Left lung (tissue), 10 donors: Measurements from ENCODE around the gene SLC39A9. TPM values are rescaled to one million over a fixed set of nuclear protein-coding genes. Genes with fewer than 3 reads are reported as not detected.
A peak's percentile ranks its signal among the peaks of the same experiment; 100 is the strongest.

ENCODE experiments used
- ATAC-seq: fragments of 200-7000 bp; cut with Tn5 transposase; one replicate; pipeline ENCODE4 v1.9.1; 2020; ENCODE audit warnings: moderate library complexity
- DNase-seq, 4 donors: peaks; one replicate each; pipeline ENCODE4 v3.0.0-alpha.2; 2013 to 2020
- H3K27ac ChIP-seq, 2 donors: fragments of 200-600 bp; sonication (generic) in 1 of 2; one replicate each; pipeline versions ENCODE4 v1.5.0 to v1.8.0; 2020 to 2021
- H3K27me3 ChIP-seq, 2 donors: fragments of 200-600 bp; sonication (generic) in 1 of 2; one replicate each; pipeline versions ENCODE4 v1.5.0 to v1.8.0; 2020 to 2021
- H3K36me3 ChIP-seq, 2 donors: fragments of 200-600 bp; sonication (generic) in 1 of 2; one replicate each; pipeline versions ENCODE4 v1.5.0 to v1.8.0; 2020 to 2021
- H3K4me1 ChIP-seq, 2 donors: fragments of 200-600 bp; one replicate each; pipeline ENCODE4 v1.8.0; 2021
- H3K4me3 ChIP-seq, 2 donors: fragments of 200-600 bp; sonication (generic) in 1 of 2; one replicate each; pipeline versions ENCODE4 v1.5.0 to v1.8.0; 2020 to 2021; ENCODE audit warnings: mild to moderate bottlenecking in 1 of 2
- H3K9me3 ChIP-seq, 2 donors: fragments of 200-600 bp; sonication (generic) in 1 of 2; one replicate each; pipeline versions ENCODE4 v1.5.0 to v1.8.0; 2020 to 2021
- intact Hi-C, 2 donors: fragments of 100-400 bp; cut with DNase I; formaldehyde crosslinking; loops; one replicate each; pipeline versions ENCODE4 v1.11.2 to v1.14.2; 2022
- polyA plus RNA-seq, 6 donors: library from polyadenylated mRNA; unstranded; fragments of 120-200 nt; gene quantifications; one replicate each; pipeline ENCODE4 v1.2.1, GENCODE V29; 2013; ENCODE audit not compliant: insufficient read length in 6 of 6
- total RNA-seq, 2 donors: library from RNA; stranded (reverse); fragmentation: NEBNext Ultra II Directional; extraction: Animal tissue kit (Norgen Biotek cat#: 25700); gene quantifications; one replicate each; pipeline ENCODE4 v1.2.1, GENCODE V29; 2021
- TF ChIP-seq, protein P1 (sequence below), 2 donors: fragments of 200-600 bp; sonication (generic) in 1 of 2; IDR thresholded peaks; one replicate each; pipeline versions ENCODE4 v1.5.0 to v1.8.0; 2021; ENCODE audit warnings: antibody characterized with exemption in 2 of 2
- donor health status: DM: no; HTN: yes; CAD: no.
- donor health status: DM: no; HTN: no; CAD: no.

SLC39A9 gene
- total and polyA plus RNA-seq, 8 donors = 61.6 to 75.8 (median 68.3) TPM

DNA sequence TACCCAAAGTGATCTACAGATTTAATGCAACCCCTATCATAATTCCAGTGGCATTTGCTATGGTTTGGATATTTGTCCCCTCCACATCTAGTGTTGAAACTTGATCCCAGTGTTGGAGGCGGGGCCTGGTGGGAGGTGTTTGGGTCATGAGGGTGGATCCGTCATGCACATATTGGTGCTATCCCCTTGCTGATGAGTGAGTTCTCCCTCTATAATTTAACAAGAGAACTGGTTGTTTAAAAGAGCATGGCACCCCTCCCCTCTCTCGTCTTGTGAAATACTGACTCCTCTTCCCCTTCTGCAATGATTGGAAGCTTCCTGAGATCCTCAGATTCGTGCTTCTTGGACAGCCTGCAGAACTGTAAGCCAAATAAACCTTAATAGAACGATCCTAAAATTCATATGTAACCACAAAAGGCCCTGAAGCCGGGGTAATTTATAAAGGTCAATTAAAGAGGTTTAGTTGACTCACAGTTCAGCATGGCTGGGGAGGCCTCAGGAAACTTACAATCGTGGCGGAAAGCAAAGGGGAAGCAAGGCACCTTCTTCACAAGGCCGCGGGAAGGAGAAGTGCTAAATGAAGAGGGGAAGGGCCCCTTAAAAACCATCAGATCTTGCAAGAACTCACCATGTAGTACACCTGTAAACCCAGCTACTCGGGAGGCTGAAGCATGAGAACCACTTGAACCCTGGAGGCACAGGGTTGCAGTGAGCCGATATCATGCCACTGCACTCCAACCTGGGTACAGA lies 41.2 kb downstream of the SLC39A9 start:
- intact Hi-C loops = no loop called here
- Histone ChIP-seq H3K4me3 (no peak overlapping the region), H3K9me3 (no peaks in the 10 kb centered on the region), H3K36me3 (peaks cover 0 to 18% of the 10 kb centered on the region in 2 donors), H3K4me1 (peaks cover 0 to 6% of the 10 kb centered on the region in 2 donors), H3K27ac (peak overlapping the region in 1 of 2 donors; percentile 71), H3K27me3 (no peaks in the 10 kb centered on the region)
- TF ChIP-seq, protein P1, sequence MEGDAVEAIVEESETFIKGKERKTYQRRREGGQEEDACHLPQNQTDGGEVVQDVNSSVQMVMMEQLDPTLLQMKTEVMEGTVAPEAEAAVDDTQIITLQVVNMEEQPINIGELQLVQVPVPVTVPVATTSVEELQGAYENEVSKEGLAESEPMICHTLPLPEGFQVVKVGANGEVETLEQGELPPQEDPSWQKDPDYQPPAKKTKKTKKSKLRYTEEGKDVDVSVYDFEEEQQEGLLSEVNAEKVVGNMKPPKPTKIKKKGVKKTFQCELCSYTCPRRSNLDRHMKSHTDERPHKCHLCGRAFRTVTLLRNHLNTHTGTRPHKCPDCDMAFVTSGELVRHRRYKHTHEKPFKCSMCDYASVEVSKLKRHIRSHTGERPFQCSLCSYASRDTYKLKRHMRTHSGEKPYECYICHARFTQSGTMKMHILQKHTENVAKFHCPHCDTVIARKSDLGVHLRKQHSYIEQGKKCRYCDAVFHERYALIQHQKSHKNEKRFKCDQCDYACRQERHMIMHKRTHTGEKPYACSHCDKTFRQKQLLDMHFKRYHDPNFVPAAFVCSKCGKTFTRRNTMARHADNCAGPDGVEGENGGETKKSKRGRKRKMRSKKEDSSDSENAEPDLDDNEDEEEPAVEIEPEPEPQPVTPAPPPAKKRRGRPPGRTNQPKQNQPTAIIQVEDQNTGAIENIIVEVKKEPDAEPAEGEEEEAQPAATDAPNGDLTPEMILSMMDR (IDR thresholded peaks at IDR 0.05) = no peak
- ATAC-seq (no peak), DNase-seq (no peak)

DNA sequence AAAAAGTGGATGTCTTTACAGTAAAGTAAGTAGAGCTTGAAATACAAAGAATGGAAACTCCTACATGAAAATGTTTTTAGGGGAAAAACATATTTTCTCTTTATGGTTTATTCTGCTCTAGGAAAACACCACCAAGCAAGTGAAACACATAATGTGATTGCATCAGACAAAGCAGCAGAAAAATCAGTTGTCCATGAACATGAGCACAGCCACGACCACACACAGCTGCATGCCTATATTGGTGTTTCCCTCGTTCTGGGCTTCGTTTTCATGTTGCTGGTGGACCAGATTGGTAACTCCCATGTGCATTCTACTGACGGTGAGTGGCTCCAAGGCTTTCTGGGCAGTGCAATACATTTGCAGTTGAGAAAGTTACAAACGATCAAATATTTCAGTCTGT lies 43.5 kb downstream of the SLC39A9 start:
- Histone ChIP-seq H3K27me3 (no peaks in the 10 kb centered on the region), H3K4me3 (no peak overlapping the region), H3K36me3 (peaks cover 0 to 19% of the 10 kb centered on the region in 2 donors), H3K4me1 (peaks cover 0 to 6% of the 10 kb centered on the region in 2 donors), H3K9me3 (no peaks in the 10 kb centered on the region), H3K27ac (no peak overlapping the region)
- TF ChIP-seq, protein P1 (IDR thresholded peaks at IDR 0.05) = no peak
- DNase-seq = no peak
- intact Hi-C loops = no loop called here
- ATAC-seq = no peak

DNA sequence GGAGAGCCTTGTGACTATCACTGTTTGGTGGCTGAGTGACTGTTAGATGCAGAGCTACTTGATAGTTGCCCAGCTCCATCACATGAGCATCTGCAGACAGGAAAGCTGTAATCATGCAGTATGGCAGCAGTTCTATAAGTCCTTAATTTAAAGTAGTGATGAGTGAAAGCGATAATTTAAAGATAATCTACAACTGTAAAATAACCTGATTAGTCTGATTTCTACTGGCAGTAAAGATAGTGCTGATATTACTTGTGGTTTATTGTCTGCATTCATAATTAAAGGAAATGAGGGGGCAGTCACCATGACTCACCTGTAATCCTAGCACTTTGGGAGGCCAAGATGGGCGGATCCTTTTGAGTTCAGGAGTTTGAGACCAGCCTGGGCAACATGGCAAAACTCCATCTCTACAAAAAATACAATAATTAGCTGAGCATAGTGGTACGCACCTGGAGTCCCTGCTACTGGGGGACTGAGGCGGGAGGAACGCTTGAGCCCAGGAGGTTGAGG lies 44.9 kb downstream of the SLC39A9 start:
- peaks cover 0 to 19% of the 10 kb centered on the region in 2 donors for H3K36me3 ChIP-seq
- H3K4me3 ChIP-seq = no peak overlapping the region
- TF ChIP-seq, protein P1 (IDR thresholded peaks at IDR 0.05) = no peak
- no peaks in the 10 kb centered on the region for H3K9me3 ChIP-seq
- no peak overlapping the region for H3K27ac ChIP-seq
- no peaks in the 10 kb centered on the region for H3K27me3 ChIP-seq
- intact Hi-C loops = no loop called here
- H3K4me1 ChIP-seq = peaks cover 0 to 6% of the 10 kb centered on the region in 2 donors
- ATAC-seq (no peak), DNase-seq (no peak)

DNA sequence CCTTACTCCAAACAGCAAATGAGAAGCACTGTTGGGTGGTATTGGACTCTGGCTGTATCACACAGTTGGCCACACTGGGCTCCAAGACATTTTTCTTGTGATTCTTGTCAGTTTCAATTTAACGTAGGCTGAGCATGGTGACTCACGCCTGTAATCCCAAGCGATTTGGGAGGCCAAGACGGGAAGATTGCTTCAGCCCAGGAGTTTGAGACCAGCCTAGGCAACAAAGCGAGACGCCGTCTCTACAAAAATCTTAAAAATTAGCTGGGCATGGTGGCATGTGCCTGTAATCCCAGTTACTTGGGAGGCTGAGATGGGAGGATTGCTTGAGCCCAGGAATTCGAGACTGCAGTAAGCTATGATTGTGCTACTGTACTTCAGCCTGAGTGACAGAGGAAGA lies 50.7 kb downstream of the SLC39A9 start:
- peaks cover 0 to 17% of the 10 kb centered on the region in 2 donors for H3K36me3 ChIP-seq
- TF ChIP-seq, protein P1 (IDR thresholded peaks at IDR 0.05) = no peak
- intact Hi-C loops = no loop called here
- H3K27ac ChIP-seq = no peak overlapping the region
- H3K4me1 ChIP-seq = no peaks in the 10 kb centered on the region
- H3K9me3 ChIP-seq = no peaks in the 10 kb centered on the region
- ATAC-seq (no peak), DNase-seq (no peak)
- H3K4me3 ChIP-seq = no peak overlapping the region
- no peaks in the 10 kb centered on the region for H3K27me3 ChIP-seq

DNA sequence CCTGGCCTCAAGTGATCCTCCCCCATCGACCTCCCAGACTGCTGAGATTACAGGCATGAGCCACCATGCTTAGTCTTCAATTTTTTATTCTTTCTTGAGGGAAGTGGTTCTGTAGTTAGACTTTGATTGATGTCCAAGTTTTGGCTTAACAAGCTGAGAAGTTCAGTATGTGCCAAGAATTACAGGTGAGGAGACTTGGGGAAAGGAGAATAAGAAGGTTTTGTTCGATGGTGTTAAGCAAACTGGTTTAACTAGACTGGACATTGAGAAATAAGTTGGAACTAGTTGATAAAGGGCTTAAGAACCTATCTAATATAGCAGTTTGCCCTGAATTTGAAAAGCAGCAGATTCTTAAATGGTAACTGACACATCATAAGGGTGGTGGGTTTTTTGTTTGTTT lies 53.4 kb downstream of the SLC39A9 start:
- H3K9me3 ChIP-seq = no peaks in the 10 kb centered on the region
- ATAC-seq = peak; percentile 19
- peaks cover 0 to 34% of the 10 kb centered on the region in 2 donors for H3K36me3 ChIP-seq
- H3K4me1 ChIP-seq = no peaks in the 10 kb centered on the region
- TF ChIP-seq, protein P1 (IDR thresholded peaks at IDR 0.05) = no peak
- H3K27ac ChIP-seq = no peak overlapping the region
- intact Hi-C loops = no loop called here
- no peak for DNase-seq
- H3K27me3 ChIP-seq = no peaks in the 10 kb centered on the region
- no peak overlapping the region for H3K4me3 ChIP-seq
